CD14-positive monocyte (primary cell): ENCODE data around the gene PREP. TPM values are rescaled to one million over a fixed set of nuclear protein-coding genes. Genes with fewer than 3 reads are reported as not detected.

Experiments
- DNase-seq, 3 donors: peaks; one replicate each; pipeline ENCODE4 v3.0.0-alpha.2; 2011 to 2022
- H2AFZ ChIP-seq: 2 replicates; pipeline ENCODE4 v1.6.0; 2012; ENCODE audit warnings: mild to moderate bottlenecking, low read depth, low read length, inconsistent platforms; ENCODE audit not compliant: insufficient read depth, poor library complexity, severe bottlenecking
- H3K27ac ChIP-seq, 2 donors: 1 replicate in 1 of 2; 2 replicates in 1 of 2; pipeline ENCODE4 v1.5.1; 2012 to 2013; ENCODE audit warnings: low read length in 2 of 2, control low read depth in 1 of 2, inconsistent platforms in 1 of 2, low read depth in 1 of 2, mild to moderate bottlenecking in 1 of 2
- H3K27me3 ChIP-seq, 2 donors: one replicate each; pipeline versions ENCODE4 v1.6.0 to v1.6.1; 2011 to 2013; ENCODE audit warnings: low read length in 2 of 2; ENCODE audit not compliant: control insufficient read depth in 2 of 2, insufficient read depth in 2 of 2
- H3K36me3 ChIP-seq, 2 donors: replicated peaks in 1 of 2; 1 replicate in 1 of 2; 2 replicates in 1 of 2; pipeline versions ENCODE4 v1.5.1 to v1.6.1; 2012 to 2013; ENCODE audit warnings: low read length in 2 of 2, control low read depth in 1 of 2, inconsistent platforms in 1 of 2, mild to moderate bottlenecking in 1 of 2; ENCODE audit not compliant: insufficient read depth in 2 of 2, control insufficient read depth in 1 of 2
- H3K4me1 ChIP-seq, 2 donors: 1 replicate in 1 of 2; 2 replicates in 1 of 2; pipeline versions ENCODE4 v1.5.1 to v1.6.1; 2012 to 2013; ENCODE audit warnings: low read length in 2 of 2, control low read depth in 1 of 2, inconsistent platforms in 1 of 2, mild to moderate bottlenecking in 1 of 2, moderate library complexity in 1 of 2; ENCODE audit not compliant: insufficient read depth in 2 of 2, control insufficient read depth in 1 of 2
- H3K4me2 ChIP-seq: replicated peaks from 2 replicates; pipeline ENCODE3; 2012; ENCODE audit warnings: low read length, moderate library complexity, mild to moderate bottlenecking; ENCODE audit not compliant: poor library complexity, severe bottlenecking; ENCODE audit errors: extremely low read depth
- H3K4me3 ChIP-seq, 3 experiments: fragments of 200-600 bp in 1 of 3; sonication (generic) in 1 of 3; replicated peaks in 1 of 3; 1 replicate in 2 of 3; 2 replicates in 1 of 3; pipeline ENCODE4 v1.5.1; 2011 to 2013; ENCODE audit warnings: low read length in 3 of 3, mild to moderate bottlenecking in 3 of 3, control low read depth in 2 of 3, low read depth in 2 of 3, inconsistent platforms in 1 of 3, moderate library complexity in 1 of 3
- H3K79me2 ChIP-seq: 2 replicates; pipeline ENCODE4 v1.6.0; 2012; ENCODE audit warnings: mild to moderate bottlenecking, control low read depth, inconsistent platforms, low read length, moderate library complexity; ENCODE audit not compliant: insufficient read depth
- H3K9ac ChIP-seq: 2 replicates; pipeline ENCODE4 v1.6.0; 2017; ENCODE audit warnings: low read length, mild to moderate bottlenecking; ENCODE audit not compliant: insufficient read depth, poor library complexity, severe bottlenecking
- H3K9me3 ChIP-seq, 2 donors: replicated peaks in 1 of 2; 1 replicate in 1 of 2; 2 replicates in 1 of 2; pipeline versions ENCODE4 v1.5.1 to v1.6.1; 2012 to 2013; ENCODE audit warnings: low read length in 2 of 2, control low read depth in 1 of 2; ENCODE audit not compliant: control insufficient read depth in 1 of 2, insufficient read depth in 1 of 2
- H4K20me1 ChIP-seq: 2 replicates; pipeline ENCODE4 v1.6.0; 2012; ENCODE audit warnings: mild to moderate bottlenecking, low read length, control low read depth, moderate library complexity; ENCODE audit not compliant: insufficient read depth
- H3K27ac Mint-ChIP-seq, 7 donors: one replicate each; pipeline ENCODE4 v1.8.0; 2020; ENCODE audit warnings: mild to moderate bottlenecking in 7 of 7, mixed read lengths in 7 of 7, moderate library complexity in 6 of 7, inconsistent platforms in 2 of 7
- H3K27me3 Mint-ChIP-seq, 3 donors: one replicate each; pipeline ENCODE4 v1.8.0; 2021 to 2022; ENCODE audit warnings: low read depth in 3 of 3, mild to moderate bottlenecking in 3 of 3, mixed read lengths in 3 of 3, moderate library complexity in 3 of 3, inconsistent platforms in 1 of 3
- H3K36me3 Mint-ChIP-seq, 2 donors: one replicate each; pipeline ENCODE4 v1.8.0; 2020; ENCODE audit warnings: mixed read lengths in 2 of 2, inconsistent platforms in 1 of 2, mild to moderate bottlenecking in 1 of 2
- H3K4me1 Mint-ChIP-seq: one replicate; pipeline ENCODE4 v1.8.0; 2020; ENCODE audit warnings: mild to moderate bottlenecking, mixed read lengths
- H3K4me3 Mint-ChIP-seq, 2 donors: one replicate each; pipeline ENCODE4 v1.8.0; 2020; ENCODE audit warnings: mild to moderate bottlenecking in 2 of 2, mixed read lengths in 2 of 2, moderate library complexity in 1 of 2
- H3K9me3 Mint-ChIP-seq, 7 donors: one replicate each; pipeline ENCODE4 v1.8.0; 2020 to 2022; ENCODE audit warnings: mixed read lengths in 7 of 7, mild to moderate bottlenecking in 6 of 7, moderate library complexity in 6 of 7, inconsistent platforms in 2 of 7
- WGBS: methylation state at CpG from one replicate; pipeline ENCODE4 v1.1.5; 2013; ENCODE audit warnings: missing lambda C conversion rate; ENCODE audit not compliant: insufficient coverage; 5-methylcytosine and 5-hydroxymethylcytosine counted together
- intact Hi-C, 2 donors: fragments of 100-400 bp; cut with micrococcal nuclease; formaldehyde crosslinking; loops; one replicate each; pipeline versions ENCODE4 v1.15.0 to v1.15.1; 2023
- polyA plus RNA-seq, 3 donors: library from polyadenylated mRNA; depleted of rRNA in 1 of 3; unstranded in 2 of 3; stranded (reverse) in 1 of 3; fragments of 300-500 nt in 2 of 3; fragments of >200 nt in 1 of 3; fragmentation: Illumina TruSeq in 2 of 3; gene quantifications; 1 replicate in 2 of 3; 2 replicates in 1 of 3; pipeline ENCODE4 v1.2.3, GENCODE V29; 2012 to 2021
- TF ChIP-seq, protein P1 (sequence below): fragments of 200-600 bp; IDR thresholded peaks from one replicate; pipeline ENCODE4 v1.8.0; 2022; ENCODE audit warnings: antibody characterized with exemption, mild to moderate bottlenecking

The PREP gene
- polyA plus RNA-seq, 3 donors: 21.4 to 40.8 (median 30.7) TPM

DNA sequence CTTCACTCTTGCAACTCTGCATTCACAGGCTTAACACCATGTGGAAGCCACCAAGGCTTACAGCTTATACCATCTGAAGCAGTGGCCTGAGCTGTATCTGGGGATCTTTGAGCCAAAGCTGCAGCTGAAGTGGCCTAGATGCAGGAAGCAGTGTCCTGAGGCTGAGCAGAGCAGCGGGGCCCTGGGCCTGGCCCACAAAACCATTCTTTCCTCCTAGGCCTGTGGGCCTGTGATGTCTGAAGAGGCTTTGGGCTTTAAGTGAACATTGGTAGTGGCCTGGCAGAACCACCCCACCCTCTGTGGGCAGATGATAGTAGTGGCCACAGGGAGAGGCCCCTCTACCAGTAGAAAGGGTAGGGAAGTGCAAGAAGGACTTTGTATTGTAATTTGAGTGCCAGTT, 6.9 kb upstream of the PREP start:
- H3K4me1 ChIP-seq: no peaks in the 10 kb centered on the region
- no peaks in the 10 kb centered on the region for H3K36me3 ChIP-seq
- no peaks in the 10 kb centered on the region for H4K20me1 ChIP-seq
- no peak overlapping the region for H3K4me3 Mint-ChIP-seq
- intact Hi-C loops: no loop called here
- H3K27me3 ChIP-seq: no peaks in the 10 kb centered on the region
- H3K4me3 ChIP-seq: no peak overlapping the region
- no CpG with 5 or more reads among the region's 1 CpG for WGBS
- no peaks in the 10 kb centered on the region for H3K79me2 ChIP-seq
- H3K9me3 Mint-ChIP-seq: peaks cover 0 to 8% (median 3%) of the 10 kb centered on the region in 7 donors
- no peaks in the 10 kb centered on the region for H3K4me1 Mint-ChIP-seq
- no peak overlapping the region for H2AFZ ChIP-seq
- no peak overlapping the region for H3K27ac ChIP-seq
- TF ChIP-seq, protein P1, sequence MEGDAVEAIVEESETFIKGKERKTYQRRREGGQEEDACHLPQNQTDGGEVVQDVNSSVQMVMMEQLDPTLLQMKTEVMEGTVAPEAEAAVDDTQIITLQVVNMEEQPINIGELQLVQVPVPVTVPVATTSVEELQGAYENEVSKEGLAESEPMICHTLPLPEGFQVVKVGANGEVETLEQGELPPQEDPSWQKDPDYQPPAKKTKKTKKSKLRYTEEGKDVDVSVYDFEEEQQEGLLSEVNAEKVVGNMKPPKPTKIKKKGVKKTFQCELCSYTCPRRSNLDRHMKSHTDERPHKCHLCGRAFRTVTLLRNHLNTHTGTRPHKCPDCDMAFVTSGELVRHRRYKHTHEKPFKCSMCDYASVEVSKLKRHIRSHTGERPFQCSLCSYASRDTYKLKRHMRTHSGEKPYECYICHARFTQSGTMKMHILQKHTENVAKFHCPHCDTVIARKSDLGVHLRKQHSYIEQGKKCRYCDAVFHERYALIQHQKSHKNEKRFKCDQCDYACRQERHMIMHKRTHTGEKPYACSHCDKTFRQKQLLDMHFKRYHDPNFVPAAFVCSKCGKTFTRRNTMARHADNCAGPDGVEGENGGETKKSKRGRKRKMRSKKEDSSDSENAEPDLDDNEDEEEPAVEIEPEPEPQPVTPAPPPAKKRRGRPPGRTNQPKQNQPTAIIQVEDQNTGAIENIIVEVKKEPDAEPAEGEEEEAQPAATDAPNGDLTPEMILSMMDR: no peak
- H3K36me3 Mint-ChIP-seq: no peaks in the 10 kb centered on the region
- H3K27ac Mint-ChIP-seq: no peak overlapping the region
- peaks cover 1 to 14% (median 9%) of the 10 kb centered on the region in 3 donors for H3K27me3 Mint-ChIP-seq
- no peak overlapping the region for H3K4me2 ChIP-seq
- H3K9ac ChIP-seq: no peak overlapping the region
- no peak for DNase-seq
- no peaks in the 10 kb centered on the region for H3K9me3 ChIP-seq

DNA sequence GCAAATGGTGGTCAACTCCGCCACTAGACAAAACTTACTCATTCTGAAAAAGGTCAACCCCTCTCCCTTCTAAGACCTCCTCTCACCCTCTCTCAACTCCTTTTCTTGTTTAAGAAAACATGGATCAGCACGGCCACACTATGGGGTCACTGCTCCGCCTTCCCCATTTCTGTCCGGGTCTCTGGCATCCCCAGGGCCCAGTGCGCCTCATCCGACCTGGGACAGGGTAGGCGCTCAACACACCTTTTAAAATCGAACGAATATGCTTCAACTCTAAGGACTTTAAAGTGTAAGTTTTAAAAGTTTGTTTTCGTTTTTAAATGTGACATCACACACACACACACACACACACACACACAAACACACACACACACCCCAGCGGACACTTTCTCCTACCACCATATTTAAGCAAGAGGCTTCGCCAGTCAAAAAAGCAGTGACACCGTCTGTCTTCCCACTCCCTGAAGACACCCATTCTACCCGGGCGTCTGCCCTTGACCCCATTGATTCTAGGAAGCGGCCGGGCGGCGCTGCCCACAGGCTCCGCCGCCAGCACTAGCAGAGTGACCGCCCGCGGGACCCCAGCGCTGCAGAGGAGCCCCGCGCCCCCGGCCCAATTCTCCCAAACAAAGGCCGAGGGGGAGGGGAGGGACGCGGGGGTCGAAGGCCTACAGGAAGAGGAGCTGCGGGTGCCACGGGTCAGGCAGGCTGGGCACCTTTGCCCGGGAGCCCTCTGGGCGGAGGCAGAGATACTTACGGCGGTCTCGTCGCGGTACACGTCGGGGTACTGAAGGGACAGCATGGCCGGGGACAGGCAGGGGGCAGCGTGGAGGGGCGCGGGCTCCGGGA, 568 bp downstream of the PREP start:
- Mint-ChIP-seq H3K27me3 (peaks cover 8 to 10% (median 9%) of the 10 kb centered on the region in 3 donors), H3K4me1 (peaks cover 43% of the 10 kb centered on the region), H3K9me3 (no peaks in the 10 kb centered on the region), H3K36me3 (peaks cover 7 to 8% of the 10 kb centered on the region in 2 donors), H3K4me3 (peak overlapping the region; percentile 96 to 100), H3K27ac (peak overlapping the region; percentile 88 to 97 (median 90))
- TF ChIP-seq, protein P1: no peak
- Histone ChIP-seq H3K4me3 (peak overlapping the region; percentile 67 to 95 (median 72)), H3K4me1 (peaks cover 25 to 29% of the 10 kb centered on the region in 2 donors), H3K36me3 (peaks cover 2 to 8% of the 10 kb centered on the region in 2 donors), H3K27ac (peak overlapping the region; percentile 72 to 84), H2AFZ (peak overlapping the region; percentile 88), H3K9me3 (no peaks in the 10 kb centered on the region), H3K4me2 (peak overlapping the region; percentile 95), H3K9ac (peak overlapping the region; percentile 84), H4K20me1 (peaks cover 45% of the 10 kb centered on the region), H3K79me2 (peaks cover 53% of the 10 kb centered on the region), H3K27me3 (peaks cover 0 to 2% of the 10 kb centered on the region in 2 donors)
- intact Hi-C loops: no loop called here
- peak; percentile 18 to 24 (median 21) for DNase-seq
- WGBS: 2% methylated on average over 40 of the region's 48 CpGs
